Measurements from ENCODE around the gene CCR4. TPM values are rescaled to one million over a fixed set of nuclear protein-coding genes. Genes with fewer than 3 reads are reported as not detected.
"Not testable (repeated sequence)": the region's sequence is repeated elsewhere in the genome, so short reads cannot be mapped to it uniquely, and the experiment has no call there.

Gene CCR4
- total RNA-seq, 1 donor from 2014 or later, result 2.9 TPM

DNA sequence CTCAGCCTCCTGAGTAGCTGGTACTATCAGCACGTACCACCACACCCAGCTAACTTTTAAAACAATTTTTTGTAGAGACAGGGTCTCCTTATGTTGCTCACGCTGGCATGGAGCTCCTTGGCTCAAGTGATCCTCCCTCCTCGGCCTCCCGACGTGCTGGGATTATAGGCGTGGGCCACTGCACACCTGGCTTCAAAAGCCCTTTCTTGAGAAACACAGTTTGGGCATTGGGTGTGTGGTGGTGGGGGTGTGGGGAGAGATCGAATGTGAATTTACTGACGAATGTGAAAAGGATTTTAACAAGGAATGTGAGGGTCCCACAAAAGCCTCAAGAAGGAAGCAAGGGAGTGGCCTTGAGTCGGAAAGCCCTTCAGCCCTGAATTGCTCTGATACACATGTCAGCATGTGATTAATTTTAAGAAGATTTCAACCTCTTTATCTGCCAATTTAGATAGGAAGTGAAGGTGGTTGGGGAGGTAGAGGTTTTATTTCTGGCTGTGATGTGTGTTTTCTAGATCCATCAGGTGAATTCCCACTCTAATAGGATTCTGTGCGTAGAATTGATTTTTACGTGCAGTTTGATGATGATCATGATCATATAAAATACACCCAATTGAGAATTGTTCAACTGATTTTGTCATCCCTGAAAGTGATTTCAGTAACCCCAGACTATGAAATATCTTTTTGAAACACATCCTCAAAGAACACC is 1.1 kb downstream of the CCR4 start:
- no peak for DNase-seq (ENCODE audit: low spot score)

DNA sequence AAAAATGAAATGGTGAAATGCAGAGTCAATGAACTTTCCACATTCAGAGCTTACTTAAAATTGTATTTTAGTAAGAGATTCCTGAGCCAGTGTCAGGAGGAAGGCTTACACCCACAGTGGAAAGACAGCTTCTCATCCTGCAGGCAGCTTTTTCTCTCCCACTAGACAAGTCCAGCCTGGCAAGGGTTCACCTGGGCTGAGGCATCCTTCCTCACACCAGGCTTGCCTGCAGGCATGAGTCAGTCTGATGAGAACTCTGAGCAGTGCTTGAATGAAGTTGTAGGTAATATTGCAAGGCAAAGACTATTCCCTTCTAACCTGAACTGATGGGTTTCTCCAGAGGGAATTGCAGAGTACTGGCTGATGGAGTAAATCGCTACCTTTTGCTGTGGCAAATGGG is 3.1 kb downstream of the CCR4 start:
- no peak for DNase-seq (ENCODE audit: low spot score)

DNA sequence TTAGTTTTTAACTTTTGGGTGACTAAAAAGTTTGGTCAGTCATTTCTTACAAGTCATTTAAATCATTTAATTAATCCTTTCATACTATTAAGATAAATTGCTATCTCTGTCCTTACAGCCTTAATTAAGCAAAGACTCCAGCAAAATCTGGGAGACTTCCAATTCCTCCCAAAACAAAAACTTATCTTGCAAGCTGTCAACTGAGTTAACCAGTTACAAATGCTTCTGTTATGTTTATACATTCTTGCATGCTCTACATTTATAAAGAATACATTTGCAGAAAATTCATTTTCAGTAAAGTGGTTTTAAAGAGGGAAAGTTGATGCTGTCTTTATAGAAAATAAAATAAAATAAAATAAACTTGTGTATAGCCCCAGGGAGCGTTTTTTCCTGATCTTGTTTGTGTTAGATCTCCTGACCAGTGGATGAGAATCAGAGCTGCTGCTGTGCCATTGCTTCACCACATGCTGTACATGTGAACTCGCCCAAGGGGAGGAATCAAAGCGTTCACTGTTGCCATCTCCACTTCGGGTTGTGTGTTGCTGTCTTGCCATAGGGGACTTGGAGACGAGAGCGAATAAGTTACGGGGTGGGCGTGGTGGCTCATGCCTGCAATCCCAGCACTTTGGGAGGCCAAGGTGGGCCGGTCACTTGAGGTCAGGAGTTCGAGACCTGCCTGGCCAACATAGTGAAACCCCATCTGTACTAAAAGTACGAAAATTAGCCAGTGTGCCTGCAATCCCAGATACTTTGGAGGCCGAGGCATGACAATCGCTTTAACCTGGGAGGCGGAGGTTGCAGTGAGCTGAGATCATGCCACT is 5.5 kb downstream of the CCR4 start:
- DNase-seq (ENCODE audit: low spot score), result no peak

DNA sequence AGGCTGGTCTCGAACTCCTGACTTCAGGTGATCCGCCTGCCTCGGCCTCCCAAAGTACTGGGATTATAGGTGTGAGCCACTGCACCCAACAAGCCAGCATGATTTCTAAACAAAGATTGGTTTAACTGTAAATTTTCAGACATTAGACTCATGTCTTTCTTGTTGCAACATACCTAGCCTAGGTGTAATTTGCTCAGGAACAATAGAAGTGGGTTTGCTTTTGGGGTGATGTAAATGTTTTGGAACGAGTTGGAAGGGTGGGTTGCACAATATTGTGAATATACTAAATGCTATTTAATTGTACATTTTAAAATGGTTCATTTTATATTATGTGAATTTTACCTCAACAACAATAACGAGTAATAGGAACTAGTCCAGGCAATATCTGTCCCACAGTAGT is 7.1 kb downstream of the CCR4 start:
- no peak for DNase-seq (ENCODE audit: low spot score)

DNA sequence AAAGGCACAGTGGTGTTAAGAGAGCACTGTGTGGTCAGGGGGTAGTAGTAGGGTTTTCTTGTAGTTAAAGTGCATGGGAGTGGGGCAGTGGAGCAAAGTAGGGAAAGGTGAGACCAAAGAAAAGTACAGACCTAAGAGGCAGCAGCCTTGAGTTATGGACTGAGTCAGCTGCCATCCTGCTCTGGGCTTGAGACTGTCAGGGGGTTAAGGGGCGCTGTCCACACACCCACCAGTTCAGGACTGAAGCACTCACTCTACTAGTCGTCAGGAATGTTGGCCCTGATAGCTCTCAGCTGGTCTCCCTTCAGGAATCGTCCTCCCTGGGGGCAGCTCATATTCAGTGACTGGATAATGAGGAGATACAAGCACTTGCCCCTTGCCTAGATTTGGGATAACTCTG is 7.9 kb downstream of the CCR4 start:
- DNase-seq (ENCODE audit: low spot score), result no peak

DNA sequence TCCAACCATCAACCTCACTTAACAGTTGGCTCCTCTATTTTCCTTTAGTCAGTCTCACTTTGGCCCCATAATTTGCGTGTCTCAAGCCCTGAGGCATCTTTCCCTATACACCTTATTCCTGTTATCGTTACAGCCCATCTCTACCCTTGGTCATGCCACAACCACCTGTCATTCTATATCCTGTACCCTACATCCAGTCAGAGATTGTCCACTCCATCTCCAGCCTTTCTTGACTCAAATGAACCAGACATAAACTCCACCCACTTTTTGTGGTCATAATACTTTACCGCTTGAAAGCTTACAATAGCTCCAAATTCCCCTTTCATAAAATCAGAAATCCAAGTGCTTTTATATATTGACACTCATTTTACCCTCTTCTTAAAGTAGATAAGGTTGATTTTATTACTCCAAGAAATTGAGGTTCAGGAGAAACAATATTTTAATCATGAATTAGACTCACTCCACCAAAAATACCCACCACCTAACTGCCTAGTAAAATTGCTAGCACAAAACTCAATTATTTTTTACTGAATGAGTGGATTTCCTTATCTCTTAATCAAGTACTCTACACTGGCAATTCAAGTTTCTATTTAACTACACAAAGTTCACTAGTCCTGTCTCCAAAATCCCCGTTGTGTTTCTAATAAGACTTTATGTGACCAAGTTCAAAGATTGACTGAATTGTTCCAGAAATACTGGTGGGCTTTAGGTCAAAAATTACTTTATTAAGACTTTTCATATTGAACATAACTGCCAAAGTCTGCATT is 9.1 kb downstream of the CCR4 start:
- no peak for DNase-seq (ENCODE audit: low spot score)

DNA sequence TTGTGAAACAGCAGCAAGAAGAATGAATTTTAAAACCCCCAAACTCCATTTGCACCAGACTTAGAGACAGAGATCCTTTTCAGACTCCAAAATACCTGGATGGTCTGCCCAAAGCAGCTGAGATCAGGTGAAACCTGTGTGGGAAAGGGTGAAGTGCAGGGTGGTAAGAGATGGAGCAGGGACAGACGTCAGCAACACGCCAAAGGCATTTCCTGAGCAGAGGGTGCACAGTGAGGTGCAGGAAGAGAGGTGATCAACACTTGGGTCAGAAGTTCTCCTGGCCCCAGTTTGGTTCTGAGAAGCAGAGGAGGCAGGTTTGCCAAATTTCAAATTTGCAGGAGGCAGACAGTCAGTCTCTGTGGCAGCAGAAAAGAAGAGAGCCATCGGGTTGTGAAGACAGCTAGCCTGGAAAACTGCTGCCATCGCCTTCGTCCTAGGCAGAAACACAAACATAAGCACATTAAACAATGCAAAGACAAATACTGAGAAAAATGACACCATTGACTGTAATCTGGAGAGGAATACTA is 9.8 kb downstream of the CCR4 start:
- no peak for DNase-seq (ENCODE audit: low spot score)

DNA sequence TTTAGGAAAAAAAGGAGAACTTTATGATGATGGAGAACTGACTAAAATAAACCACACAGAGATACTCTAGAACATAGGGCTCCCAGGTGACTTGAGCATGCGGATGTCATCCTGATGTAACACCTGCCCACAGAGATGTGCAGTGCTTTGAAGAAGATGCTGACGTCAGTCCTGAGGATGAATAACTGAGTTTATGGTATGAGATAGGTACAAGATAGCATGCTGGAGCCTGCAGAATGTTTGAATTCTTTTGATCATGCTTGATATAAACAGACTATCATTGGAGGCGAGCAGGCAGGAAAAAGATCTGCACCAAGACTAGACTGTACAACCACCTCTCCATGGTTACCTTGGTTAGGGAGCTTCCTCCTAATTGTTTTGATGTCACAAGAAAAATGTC is 12.4 kb downstream of the CCR4 start:
- DNase-seq (ENCODE audit: low spot score), result no peak

DNA sequence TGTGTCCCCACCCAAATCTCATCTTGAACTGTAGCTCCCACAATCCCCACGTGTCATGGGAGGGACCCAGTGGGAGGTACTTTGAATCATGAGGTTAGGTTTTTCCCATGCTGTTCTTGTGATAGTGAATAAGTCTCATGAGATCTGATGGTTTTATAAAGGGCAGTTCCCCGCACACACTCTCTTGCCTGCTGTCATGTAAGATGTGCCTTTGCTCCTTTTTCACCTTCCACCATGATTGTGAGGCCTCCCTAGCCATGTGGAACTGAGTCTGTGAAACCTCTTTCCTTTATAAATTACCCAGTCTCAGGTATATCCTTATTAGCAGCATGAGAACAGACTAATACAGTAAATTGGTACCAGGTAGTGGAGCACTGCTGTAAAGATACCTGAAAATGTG is 13.3 kb downstream of the CCR4 start:
- DNase-seq (ENCODE audit: low spot score), result not testable (repeated sequence)

DNA sequence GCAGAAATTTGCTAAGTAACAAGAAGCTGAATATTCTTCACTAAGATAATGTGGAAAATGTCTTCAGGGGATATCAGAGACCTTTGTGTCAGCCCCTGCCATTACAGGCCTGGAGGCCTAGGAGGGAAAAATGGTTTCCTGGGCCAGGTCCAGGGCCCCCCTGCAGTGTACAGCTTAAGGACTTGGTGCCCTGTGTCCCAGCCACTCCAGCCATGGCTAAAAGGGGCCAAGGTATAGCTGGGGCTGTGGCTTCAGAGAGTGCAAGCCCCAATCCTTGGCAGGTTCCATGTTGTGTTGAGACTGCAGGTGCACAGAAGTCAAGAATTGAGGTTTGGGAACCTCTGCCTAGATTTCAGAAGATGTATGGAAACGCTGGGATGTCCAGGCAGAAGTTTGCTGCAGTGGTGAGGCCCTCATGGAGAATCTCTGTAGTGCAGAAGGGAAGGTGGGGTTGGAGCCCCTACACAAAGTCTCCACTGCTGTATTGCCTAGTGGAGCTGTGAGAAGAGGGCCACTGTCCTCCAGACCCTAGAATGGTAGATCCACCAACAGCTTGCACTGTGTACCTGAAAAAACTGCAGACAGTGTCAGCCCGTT is 14.3 kb downstream of the CCR4 start:
- not testable (repeated sequence) for DNase-seq (ENCODE audit: low spot score)

DNA sequence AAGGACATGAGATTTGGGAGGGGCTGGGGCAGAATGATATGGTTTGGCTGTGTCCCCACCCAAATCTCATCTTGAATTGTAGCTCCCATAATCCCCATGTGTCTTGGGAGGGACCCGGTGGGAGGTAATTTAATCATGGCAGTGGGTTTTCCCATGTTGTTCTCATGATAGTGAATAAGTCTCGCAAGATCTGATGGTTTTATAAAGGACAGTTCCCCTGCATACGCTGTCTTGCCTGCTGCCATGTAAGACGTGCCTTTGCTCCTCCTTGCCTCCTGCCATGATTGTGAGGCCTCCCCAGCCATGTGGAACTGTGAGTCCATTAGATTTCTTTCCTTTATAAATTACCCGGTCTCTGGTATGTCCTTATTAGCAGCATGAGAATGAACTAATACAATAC is 15.2 kb downstream of the CCR4 start:
- DNase-seq (ENCODE audit: low spot score), result not testable (repeated sequence)

DNA sequence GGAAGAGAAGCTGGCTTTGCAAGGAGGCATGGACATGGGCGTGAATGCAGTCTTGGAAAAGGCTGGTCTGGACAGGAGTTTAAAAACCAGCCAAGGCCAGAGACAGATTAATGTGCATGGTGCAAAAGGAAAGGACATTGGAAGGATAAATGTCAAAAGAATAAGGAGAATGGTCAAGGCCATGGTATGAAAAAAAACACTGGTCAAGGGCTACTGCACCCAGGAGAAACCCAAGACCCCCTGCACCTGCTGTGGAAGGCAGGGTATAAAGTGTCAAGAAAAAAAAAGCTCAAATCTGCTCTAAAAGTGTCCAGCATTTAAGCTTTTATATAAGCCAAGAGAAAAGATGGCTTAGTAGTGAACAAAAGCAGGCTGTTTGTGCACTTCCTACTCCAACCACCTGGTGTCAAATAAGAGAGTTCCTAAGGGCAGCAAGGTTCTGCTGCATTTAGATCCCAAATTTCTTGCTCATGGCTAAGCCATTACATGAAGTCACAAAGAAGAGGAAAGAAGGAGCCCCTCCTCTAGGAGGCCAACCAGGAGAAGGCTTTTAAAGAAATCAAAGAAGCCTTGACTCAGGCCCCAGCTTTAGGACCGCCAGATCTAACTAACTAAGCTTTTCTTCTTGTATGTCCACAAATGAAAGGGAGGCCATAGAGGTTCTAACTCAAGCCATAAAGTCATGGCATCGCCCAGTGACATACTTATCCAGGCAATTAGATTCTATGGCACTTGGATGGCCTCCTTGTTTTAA is 16.9 kb downstream of the CCR4 start:
- DNase-seq (ENCODE audit: low spot score), result no peak

DNA sequence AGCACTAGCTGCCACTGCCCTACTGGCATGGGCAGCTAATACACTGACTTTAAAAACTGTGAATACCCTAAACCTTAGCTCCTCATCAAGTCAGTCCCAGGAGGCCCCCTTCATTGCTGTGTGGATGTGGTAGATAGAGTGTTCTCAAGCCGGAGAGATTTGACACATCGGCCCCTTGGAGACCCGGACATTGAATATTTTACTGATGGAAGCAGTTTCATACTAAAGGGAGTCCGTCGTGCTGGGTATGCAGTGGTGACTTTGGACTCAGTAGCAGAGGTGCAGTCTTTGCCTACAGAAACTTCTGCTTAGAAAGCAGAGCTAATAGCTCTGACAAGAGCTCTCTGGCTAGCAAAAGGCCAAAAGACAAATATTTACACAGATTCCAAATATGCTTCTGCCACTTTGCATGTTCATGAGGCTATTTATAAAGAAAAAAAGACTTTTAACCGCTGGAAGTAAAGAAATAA is 17.5 kb downstream of the CCR4 start:
- DNase-seq (ENCODE audit: low spot score), result no peak

DNA sequence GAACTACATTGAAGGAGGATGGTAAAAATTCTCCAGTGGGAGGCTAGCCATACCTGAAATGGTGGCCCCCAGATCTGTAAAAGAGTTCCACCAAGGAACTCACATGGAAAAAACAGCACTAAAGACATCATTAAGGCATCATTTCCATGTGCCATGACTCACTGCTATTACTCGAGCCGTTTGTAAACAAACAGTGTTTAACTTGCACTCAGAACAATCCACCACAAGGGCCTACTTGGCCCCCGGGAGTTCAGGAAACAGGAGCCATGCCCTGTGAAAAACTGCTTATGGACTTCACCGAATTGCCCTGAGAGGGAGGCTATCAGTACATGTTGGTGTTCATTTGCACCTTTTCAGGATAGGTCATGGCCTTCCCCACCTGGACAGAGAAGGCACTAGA is 18.2 kb downstream of the CCR4 start:
- no peak for DNase-seq (ENCODE audit: low spot score)

DNA sequence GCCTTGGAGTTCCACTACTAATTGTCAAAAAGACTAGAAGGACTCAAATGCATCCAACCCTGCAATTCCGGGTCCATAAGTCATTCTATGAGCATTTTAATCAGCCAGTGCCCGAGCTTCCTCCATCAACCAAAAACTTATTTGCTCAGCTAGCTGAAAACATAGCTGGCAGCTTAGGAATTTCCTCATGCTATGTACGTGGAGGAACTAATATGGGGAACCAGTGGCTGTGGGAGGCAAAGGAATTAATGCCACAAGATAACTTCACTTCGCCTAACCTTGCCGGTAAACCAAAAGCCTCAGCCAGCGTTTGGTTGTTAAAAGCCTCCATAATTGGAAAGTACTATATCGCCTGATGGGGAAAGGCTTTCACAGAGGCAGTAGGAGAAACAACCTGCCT is 19.8 kb downstream of the CCR4 start:
- DNase-seq (ENCODE audit: low spot score), result not testable (repeated sequence)

DNA sequence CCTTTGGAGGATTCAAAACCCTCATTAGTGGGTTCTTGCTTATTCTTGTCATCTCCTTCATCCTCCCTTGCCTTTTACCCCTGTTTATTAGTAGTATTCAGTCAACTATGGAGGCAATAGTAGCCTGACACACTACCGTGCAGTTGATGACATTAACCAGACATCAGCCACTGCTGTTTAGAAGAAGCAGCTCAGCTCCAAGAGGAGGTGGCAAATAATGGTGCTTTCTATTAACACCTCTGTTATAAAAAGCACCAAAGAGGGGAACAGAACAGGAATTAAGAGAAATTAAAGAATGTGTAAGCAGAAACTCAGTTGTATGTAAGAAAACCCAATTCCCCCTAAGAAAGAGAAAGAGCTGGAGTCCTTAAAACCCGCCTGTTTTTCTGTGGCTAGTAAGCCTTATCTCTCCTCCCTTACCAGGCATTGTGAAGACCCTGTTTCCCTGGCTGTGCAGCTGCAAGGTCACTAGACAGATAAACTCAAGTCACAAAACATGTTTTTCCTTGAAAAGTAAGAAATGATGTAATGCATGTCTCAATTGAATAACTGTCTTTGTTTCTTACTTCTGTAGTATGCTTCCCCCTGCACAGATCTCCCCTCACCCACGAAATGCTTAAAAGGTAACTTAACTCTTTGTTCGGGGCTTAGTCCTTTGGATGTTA is 21.2 kb downstream of the CCR4 start:
- DNase-seq (ENCODE audit: low spot score), result no peak

DNA sequence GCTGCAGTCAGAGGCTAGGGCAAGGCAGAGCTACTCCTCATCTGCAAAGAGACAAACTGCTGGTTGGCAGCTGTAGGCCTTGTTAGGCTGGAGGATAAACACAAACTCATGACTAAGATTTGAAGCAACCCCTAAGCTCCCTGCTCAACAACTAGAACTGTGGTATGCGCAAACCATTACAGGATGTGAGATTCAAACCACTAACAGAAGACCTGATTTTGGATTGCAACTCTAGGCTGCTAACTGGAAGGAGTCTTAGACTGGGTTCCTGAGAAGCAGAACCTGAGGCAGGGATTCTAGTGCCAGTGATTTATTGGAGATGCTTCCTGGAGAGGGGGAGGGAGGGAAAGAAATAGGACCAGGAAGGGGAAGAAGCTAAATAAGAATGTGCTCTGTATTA is 22.5 kb downstream of the CCR4 start:
- DNase-seq (ENCODE audit: low spot score), result no peak

DNA sequence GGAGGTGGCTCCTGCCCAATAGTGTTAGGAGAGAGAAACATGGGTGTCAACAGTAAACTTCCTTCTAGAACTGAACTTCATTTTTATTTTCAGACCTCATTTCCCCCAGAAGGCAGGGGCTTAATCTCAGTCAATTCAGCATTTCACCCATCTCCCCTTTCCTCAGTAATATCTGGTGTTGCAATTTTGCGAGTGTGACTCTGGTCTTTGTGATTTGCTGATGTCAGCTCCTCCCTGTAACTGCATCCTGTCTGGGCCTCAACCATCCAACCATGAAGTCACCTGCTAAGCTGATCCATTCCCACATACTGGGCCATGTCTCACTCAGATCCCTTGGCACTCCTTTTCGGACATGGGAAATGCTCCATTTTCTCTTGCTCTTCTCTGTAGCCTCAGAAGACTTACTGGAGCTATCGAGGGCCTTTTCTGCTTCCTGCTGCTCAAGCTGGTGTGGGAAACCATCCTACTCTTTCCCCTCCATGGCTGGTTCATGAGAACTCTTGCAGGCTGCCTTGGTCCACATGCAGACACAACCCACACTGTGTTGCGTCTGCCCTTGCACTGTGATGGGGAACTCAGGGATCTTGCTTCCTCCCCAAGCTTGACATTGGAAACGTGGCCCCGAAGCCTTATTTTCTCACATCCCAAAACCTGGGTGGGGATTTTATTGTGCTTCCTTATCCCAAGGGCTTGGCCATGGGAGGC is 24.6 kb downstream of the CCR4 start:
- no peak for DNase-seq (ENCODE audit: low spot score)

DNA sequence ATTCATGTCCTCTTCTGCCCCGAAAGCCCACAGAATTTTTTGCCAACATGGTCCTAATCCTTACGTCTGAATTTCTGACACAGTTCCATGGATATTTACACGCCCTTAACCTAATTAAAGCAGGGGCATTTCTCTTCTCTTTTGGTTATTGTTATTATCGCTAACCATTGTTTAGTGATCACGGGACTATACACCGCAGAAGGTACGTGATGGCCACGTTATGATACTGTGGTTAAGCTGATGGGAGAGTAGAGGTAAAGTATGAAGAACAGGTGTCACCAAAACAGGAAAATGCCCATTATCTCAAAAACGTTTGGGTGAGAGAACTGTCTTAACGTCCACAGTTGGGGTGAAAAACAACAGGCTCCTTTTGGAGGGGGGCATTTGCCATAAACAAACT is 26.4 kb downstream of the CCR4 start:
- no peak for DNase-seq (ENCODE audit: low spot score)

DNA sequence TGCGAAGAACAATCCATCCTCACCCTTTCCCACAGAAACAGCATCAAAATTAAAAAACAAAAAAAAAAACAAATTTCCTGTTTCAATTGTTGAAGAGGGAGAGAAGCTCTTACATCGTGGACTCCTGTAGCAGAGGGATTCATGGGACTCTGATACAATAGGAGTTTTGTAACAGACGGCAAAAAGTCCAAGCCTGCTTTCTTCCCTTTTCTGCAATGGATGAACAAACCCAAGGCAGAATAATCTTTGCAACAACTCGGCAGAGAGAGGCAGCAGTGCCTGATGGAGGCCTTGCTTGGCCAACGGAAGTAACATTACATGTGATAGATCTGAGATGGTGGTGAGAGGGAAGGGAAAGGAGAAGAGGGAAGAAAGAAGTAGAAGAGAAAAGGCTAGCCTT is 26.9 kb downstream of the CCR4 start:
- no peak for DNase-seq (ENCODE audit: low spot score)
